Esophagus (tissue), 2 donors: ENCODE data around the gene FTCDNL1. TPM values are rescaled to one million over a fixed set of nuclear protein-coding genes. Genes with fewer than 3 reads are reported as not detected.

Source experiments
- H3K27ac ChIP-seq, 2 donors: one replicate each; pipeline ENCODE4 v1.5.1; 2013; ENCODE audit warnings: low read depth in 2 of 2, mild to moderate bottlenecking in 2 of 2, inconsistent platforms in 1 of 2, low read length in 1 of 2, moderate library complexity in 1 of 2
- H3K27me3 ChIP-seq, 2 donors: one replicate each; pipeline ENCODE4 v1.6.1; 2013; ENCODE audit warnings: low read length in 2 of 2, control low read depth in 1 of 2, mild to moderate bottlenecking in 1 of 2; ENCODE audit not compliant: insufficient read depth in 2 of 2, control insufficient read depth in 1 of 2
- H3K36me3 ChIP-seq, 2 donors: one replicate each; pipeline ENCODE4 v1.6.1; 2013; ENCODE audit warnings: low read length in 1 of 2; ENCODE audit not compliant: control insufficient read depth in 2 of 2, insufficient read depth in 2 of 2
- H3K4me1 ChIP-seq, 2 donors: one replicate each; pipeline ENCODE4 v1.6.1; 2013; ENCODE audit warnings: low read length in 1 of 2; ENCODE audit not compliant: control insufficient read depth in 2 of 2, insufficient read depth in 2 of 2
- H3K4me3 ChIP-seq, 2 donors: one replicate each; pipeline ENCODE4 v1.5.1; 2013; ENCODE audit warnings: low read length in 2 of 2, mild to moderate bottlenecking in 2 of 2, low read depth in 1 of 2, moderate library complexity in 1 of 2
- H3K9me3 ChIP-seq, 2 donors: one replicate each; pipeline ENCODE4 v1.6.1; 2013; ENCODE audit warnings: mild to moderate bottlenecking in 2 of 2, low read depth in 1 of 2, low read length in 1 of 2, moderate library complexity in 1 of 2; ENCODE audit not compliant: control insufficient read depth in 2 of 2, insufficient read depth in 1 of 2
- WGBS, 2 donors: extraction: QIAGEN DNeasy Blood & Tissue Kit; methylation state at CpG; one replicate each; pipeline ENCODE4 v1.1.7; 2013; 5-methylcytosine and 5-hydroxymethylcytosine counted together
- polyA plus RNA-seq, 2 donors: library from polyadenylated mRNA; stranded (reverse); fragments of 200-250 nt; gene quantifications; one replicate each; pipeline ENCODE4 v1.2.3, GENCODE V29; 2013
- donor health status: healthy with polysubstance abuse.
- donor health status: Bipolar disorder and iron deficiency.

FTCDNL1 gene
- polyA plus RNA-seq, 2 donors, result 0.55 to 1.4 TPM

GRCh38 chr2:199713746-199714145, 137.2 kb downstream of the FTCDNL1 start:
- Histone ChIP-seq H3K36me3 (no peaks in the 10 kb centered on the region), H3K4me3 (no peak overlapping the region), H3K4me1 (no peaks in the 10 kb centered on the region), H3K27ac (no peak overlapping the region), H3K27me3 (no peaks in the 10 kb centered on the region), H3K9me3 (no peaks in the 10 kb centered on the region)
- WGBS, 2 donors, result 44 to 45% methylated on average over 2 of the region's 2 CpGs

- Histone ChIP-seq H3K27ac (no peak overlapping the region), H3K36me3 (no peaks in the 10 kb centered on the region), H3K27me3 (no peaks in the 10 kb centered on the region), H3K4me3 (no peak overlapping the region), H3K9me3 (no peaks in the 10 kb centered on the region), H3K4me1 (no peaks in the 10 kb centered on the region)
- WGBS, 2 donors, result 63 to 75% methylated on average over 1 of the region's 1 CpG
These were observed 140.4 kb downstream of the FTCDNL1 start for GRCh38 chr2:199710551-199710950.

Other genes with a start within 250 kb of the FTCDNL1 start
- 1 to 10 TPM; 3.4 to 4.6 TPM for gene C2orf69, start 60.1 kb upstream of the FTCDNL1 start, polyA plus RNA-seq
- 1 to 10 TPM; 2.4 to 3.5 TPM for gene TYW5, start 104.3 kb upstream of the FTCDNL1 start, polyA plus RNA-seq
- 10 to 100 TPM in 1 of 2 donors, 1 to 10 TPM in 1; 5.0 to 14.2 TPM for gene MAIP1, start 104.4 kb upstream of the FTCDNL1 start, polyA plus RNA-seq